ENCODE measurements around the gene MTOR.

Gene MTOR

GRCh38 chr1:11204396-11205190, 57.8 kb downstream of the MTOR start:
- no peak for TF ChIP-seq CTCF (conservative IDR thresholded peaks at IDR 0.05; ENCODE audit: control insufficient read depth, insufficient read depth, low read depth, low read length)
- H3K4me3 ChIP-seq (ENCODE audit: control insufficient read depth, low read depth, low read length), result no peak overlapping the region
- DNase-seq (ENCODE audit: low read depth), result no peak

GRCh38 chr1:11198851-11199594, 63.3 kb downstream of the MTOR start:
- DNase-seq (ENCODE audit: low read depth), result no peak

GRCh38 chr1:11198257-11198656, 64.1 kb downstream of the MTOR start:
- DNase-seq (ENCODE audit: low read depth), result no peak
- no peak for TF ChIP-seq CTCF (conservative IDR thresholded peaks at IDR 0.05; ENCODE audit: control insufficient read depth, insufficient read depth, low read depth, low read length)

More at GRCh38 chr1:11198851-11199594, 63.3 kb downstream of the MTOR start:
- H3K4me3 ChIP-seq (ENCODE audit: control insufficient read depth, low read depth, low read length), result no peak overlapping the region
- no peak for TF ChIP-seq CTCF (conservative IDR thresholded peaks at IDR 0.05; ENCODE audit: control insufficient read depth, insufficient read depth, low read depth, low read length)

GRCh38 chr1:11197359-11197758, 65.0 kb downstream of the MTOR start:
- no peak overlapping the region for H3K4me3 ChIP-seq (ENCODE audit: control insufficient read depth, low read depth, low read length)
- DNase-seq (ENCODE audit: low read depth), result no peak
- no peak for TF ChIP-seq CTCF (conservative IDR thresholded peaks at IDR 0.05; ENCODE audit: control insufficient read depth, insufficient read depth, low read depth, low read length)

More at GRCh38 chr1:11198257-11198656, 64.1 kb downstream of the MTOR start:
- no peak overlapping the region for H3K4me3 ChIP-seq (ENCODE audit: control insufficient read depth, low read depth, low read length)

GRCh38 chr1:11196945-11197344, 65.4 kb downstream of the MTOR start:
- TF ChIP-seq CTCF (conservative IDR thresholded peaks at IDR 0.05; ENCODE audit: control insufficient read depth, insufficient read depth, low read depth, low read length), result no peak
- no peak for DNase-seq (ENCODE audit: low read depth)
- no peak overlapping the region for H3K4me3 ChIP-seq (ENCODE audit: control insufficient read depth, low read depth, low read length)

- TF ChIP-seq CTCF (conservative IDR thresholded peaks at IDR 0.05; ENCODE audit: control insufficient read depth, insufficient read depth, low read depth, low read length), result no peak
- DNase-seq (ENCODE audit: low read depth), result no peak
- H3K4me3 ChIP-seq (ENCODE audit: control insufficient read depth, low read depth, low read length), result no peak overlapping the region
Measured at GRCh38 chr1:11194407-11195176, 67.8 kb downstream of the MTOR start.
